Measurements from ENCODE around the gene XYLT2. TPM values are rescaled to one million over a fixed set of nuclear protein-coding genes. Genes with fewer than 3 reads are reported as not detected.

The XYLT2 gene
- total and polyA plus RNA-seq, 9 of the 15 experiments (the other 6 are each of a cell fraction or from before 2014, with no cell fraction given) = 0.63 to 9.1 (median 4.3) TPM

- TF ChIP-seq TBP (optimal IDR thresholded peaks at IDR 0.05; ENCODE audit: low read depth, low read length) = peak; percentile 17
- peak in 1 of 2 experiments; percentile 42; a peak in 1 of 4 replicates for TF ChIP-seq SIN3A (IDR thresholded peaks at IDR 0.05; ENCODE audit: borderline replicate concordance in 2 of 2, control insufficient read depth in 1 of 2, low read depth in 2 of 2, low read length in 2 of 2)
- no peak for TF ChIP-seq ZNF197 (CRISPR knock-in tag; IDR thresholded peaks at IDR 0.05; ENCODE audit: low read depth)
- no peak for TF ChIP-seq BMI1 (IDR thresholded peaks at IDR 0.05; ENCODE audit: low read length)
Measured at GRCh38 chr17:50396261-50397110, 50.6 kb downstream of the XYLT2 start (continued).

- 0 out of 2 replicates have a peak, but pooled peaks cover 16% of the 10 kb centered on the region for H4K20me1 ChIP-seq (replicated peaks; ENCODE audit: control insufficient read depth, insufficient read depth, low read length)
- peak within 1 kb of the TSS; percentile 93 for H3K4me2 ChIP-seq (ENCODE audit: insufficient read depth, low read length)
- ChIA-PET POLR2A (interaction anchor here (0.6 to 6.4 kb wide), 10 partner anchors 10 to 238 kb away, joined by 3 to 129 read pairs (median 6); no protein-coding TSS in a partner anchor), CTCF (ENCODE audit: low intra/inter-chr PET ratio) (interaction anchor here (2.5 kb wide), 1 partner anchor 81 kb away, joined by 9 read pairs; the partner anchor contains the start of gene RSAD1)
- TSS peak; percentile 39 for BruUV-seq (replicated peaks)
- no peaks in the 10 kb centered on the region for H3K9me1 ChIP-seq (ENCODE audit: control insufficient read depth, insufficient read depth, low read length)
- peak within 1 kb of the TSS; percentile 94 for H2AFZ ChIP-seq (ENCODE audit: low read depth, low read length)
- peak within 1 kb of the TSS; percentile 87 for H3K4me3 ChIP-seq
- peak within 1 kb of the TSS; percentile 93 for H3K27ac ChIP-seq (ENCODE audit: extremely low read depth, low read depth, low read length)
- H3K27me3 ChIP-seq (ENCODE audit: control insufficient read depth in 2 of 2, insufficient read depth in 2 of 2, low read length in 2 of 2) = no peaks in the 10 kb centered on the region
- in situ Hi-C loops (cut with MboI) (no loop called here), intact Hi-C loops (cut with micrococcal nuclease) (loop anchor here (2.0 kb wide), 2 partner anchors 29 to 81 kb away; partner anchors contain the start of genes ACSF2 and RSAD1)
- peaks cover 21 to 29% of the 10 kb centered on the region in 2 experiments; a peak in 4 of 5 replicates for H3K4me1 ChIP-seq (replicated peaks in 1 of 2; ENCODE audit: control insufficient read depth in 2 of 2, insufficient read depth in 2 of 2, low read length in 2 of 2)
- WGBS (ENCODE audit: insufficient coverage, low coverage, missing lambda C conversion rate) = under 1% methylated on average over 66 of the region's 70 CpGs
- H3K36me3 ChIP-seq (ENCODE audit: control insufficient read depth, insufficient read depth, low read length) = peaks cover 40% of the 10 kb centered on the region
- no peaks in the 10 kb centered on the region for H3K9me3 ChIP-seq (replicated peaks; ENCODE audit: control insufficient read depth, insufficient read depth, low read depth, low read length)
- peaks cover 52% of the 10 kb centered on the region for H3K79me2 ChIP-seq (ENCODE audit: control insufficient read depth, insufficient read depth, low read length)
- peak; percentile 94 for ATAC-seq
- FAIRE-seq = peak; percentile 83
- peak within 1 kb of the TSS; percentile 98 to 99 for H3K9ac ChIP-seq (ENCODE audit: insufficient read depth in 1 of 2, low read depth in 2 of 2, low read length in 2 of 2)
- DNase-seq (ENCODE audit: extremely low read depth in 1 of 4, low spot score in 3 of 4) = peak; percentile 89 to 93 (median 90)
- TF ChIP-seq BHLHE40 (IDR thresholded peaks at IDR 0.05; ENCODE audit: low read length) = peak; percentile 64; the same call in 1 of the 2 replicates
- peak; percentile 83 for TF ChIP-seq POLR2AphosphoS5 (IDR thresholded peaks at IDR 0.05; ENCODE audit: control insufficient read depth, insufficient read depth, low read depth, low read length)
- peak; percentile 91 for TF ChIP-seq NR2C2 (CRISPR knock-in tag; IDR thresholded peaks at IDR 0.05)
- TF ChIP-seq NR2C2 (tag; IDR thresholded peaks at IDR 0.05) = peak; percentile 63
- TF ChIP-seq RB1 (IDR thresholded peaks at IDR 0.05; ENCODE audit: low read depth) = peak; percentile 98
- no peak for TF ChIP-seq ZEB2 (IDR thresholded peaks at IDR 0.05)
- TF ChIP-seq KDM5B (IDR thresholded peaks at IDR 0.05; ENCODE audit: insufficient replicate concordance, low read depth, low read length) = peak; percentile 83
- peak; percentile 75; the same call in 1 of the 2 replicates for TF ChIP-seq GATAD2A (IDR thresholded peaks at IDR 0.05)
- peak; percentile 96 for TF ChIP-seq GATAD2B (IDR thresholded peaks at IDR 0.05; ENCODE audit: borderline replicate concordance)
- TF ChIP-seq ZZZ3 (IDR thresholded peaks at IDR 0.05) = peak; percentile 74
- peak; percentile 83 for TF ChIP-seq ZFX (CRISPR knock-in tag; IDR thresholded peaks at IDR 0.05)
- peak; percentile 43; the same call in 1 of the 2 replicates for TF ChIP-seq RBM14 (IDR thresholded peaks at IDR 0.05; ENCODE audit: borderline replicate concordance, insufficient read depth, low read depth, low read length)
- peak; percentile 91 for TF ChIP-seq GABPA (tag; conservative IDR thresholded peaks at IDR 0.05; ENCODE audit: low read depth)
- TF ChIP-seq ZNF699 (CRISPR knock-in tag; IDR thresholded peaks at IDR 0.05; ENCODE audit: insufficient replicate concordance) = no peak
Measured at GRCh38 chr17:50397111-50397918, 51.4 kb downstream of the XYLT2 start, which contains the start of gene LRRC59. Gene LRRC59 (minus strand): TSS chr17:50397523. CDS start chr17:50397317, 206 bp downstream.

Measured in K562 (cell line).